Smooth muscle cell (in vitro differentiated cells): ENCODE results near the gene PCDHGA10. TPM values are rescaled to one million over a fixed set of nuclear protein-coding genes. Genes with fewer than 3 reads are reported as not detected.
"Not testable (repeated sequence)": the region's sequence is repeated elsewhere in the genome, so short reads cannot be mapped to it uniquely, and the experiment has no call there.

Experiments used
- DNase-seq: peaks from one replicate; lab custom pipeline; 2025; ENCODE audit not compliant: unreplicated experiment; lab: John Stamatoyannopoulos, UW
- H2AFZ ChIP-seq: fragments of 200-600 bp; sonication (generic); 2 replicates; pipeline ENCODE4 v1.6.0; 2016; ENCODE audit warnings: antibody characterized with exemption, low read depth, mild to moderate bottlenecking
- H3F3A ChIP-seq: fragments of 200-600 bp; sonication (generic); 2 replicates; pipeline ENCODE4 v1.6.0; 2017; ENCODE audit warnings: antibody characterized with exemption, low read depth
- H3K27ac ChIP-seq: fragments of 200-600 bp; sonication (generic); 2 replicates; pipeline ENCODE4 v1.5.1; 2016; ENCODE audit warnings: low read depth, mild to moderate bottlenecking
- H3K27me3 ChIP-seq: fragments of 200-600 bp; sonication (generic); 2 replicates; pipeline ENCODE4 v1.6.1; 2016; ENCODE audit warnings: low read depth, mild to moderate bottlenecking
- H3K36me3 ChIP-seq: fragments of 200-600 bp; sonication (generic); 2 replicates; pipeline ENCODE4 v1.5.1; 2016; ENCODE audit warnings: low read depth
- H3K4me1 ChIP-seq: fragments of 200-600 bp; sonication (generic); 2 replicates; pipeline ENCODE4 v1.5.1; 2016; ENCODE audit warnings: low read depth
- H3K4me2 ChIP-seq: fragments of 200-600 bp; sonication (generic); 2 replicates; pipeline ENCODE4 v1.6.0; 2016; ENCODE audit warnings: mild to moderate bottlenecking
- H3K4me3 ChIP-seq: fragments of 200-600 bp; sonication (generic); 2 replicates; pipeline ENCODE4 v1.5.1; 2016; ENCODE audit warnings: mild to moderate bottlenecking
- H3K79me2 ChIP-seq: fragments of 200-600 bp; sonication (generic); 2 replicates; pipeline ENCODE4 v1.6.0; 2016; ENCODE audit warnings: low read depth, mild to moderate bottlenecking
- H3K9ac ChIP-seq: fragments of 200-600 bp; sonication (generic); 2 replicates; pipeline ENCODE4 v1.6.0; 2016; ENCODE audit warnings: low read depth
- H3K9me3 ChIP-seq: fragments of 200-600 bp; sonication (generic); replicated peaks from 2 replicates; pipeline ENCODE4 v1.5.1; 2016; ENCODE audit warnings: low read depth
- H4K20me1 ChIP-seq: fragments of 200-600 bp; sonication (generic); 2 replicates; pipeline ENCODE4 v1.6.0; 2016; ENCODE audit warnings: low read depth
- WGBS: methylation state at CpG from one replicate; pipeline ENCODE4 v1.1.7; 2016; ENCODE audit warnings: low lambda C conversion rate; 5-methylcytosine and 5-hydroxymethylcytosine counted together
- polyA plus RNA-seq: library from polyadenylated mRNA; unstranded; fragments of >200 nt; fragmentation: Nextera tagmentation; extraction: Ambion mirVana; gene quantifications from 2 replicates; pipeline ENCODE4 v1.2.1, GENCODE V29; 2016
- total RNA-seq: library from RNA; depleted of rRNA; stranded (reverse); fragments of >200 nt; gene quantifications from 2 replicates; pipeline ENCODE4 v1.2.3, GENCODE V29; 2014
- TF ChIP-seq, protein P1 (sequence below): fragments of 200-600 bp; sonication (generic); IDR thresholded peaks from 2 replicates; pipeline ENCODE4 v1.5.1; 2017; ENCODE audit warnings: borderline replicate concordance, mild to moderate bottlenecking, antibody characterized with exemption; ENCODE audit not compliant: insufficient read depth, poor library complexity, severe bottlenecking

The PCDHGA10 gene
- total and polyA plus RNA-seq, 2 experiments from 2014 or later: 10.9 to 24.7 TPM

DNA sequence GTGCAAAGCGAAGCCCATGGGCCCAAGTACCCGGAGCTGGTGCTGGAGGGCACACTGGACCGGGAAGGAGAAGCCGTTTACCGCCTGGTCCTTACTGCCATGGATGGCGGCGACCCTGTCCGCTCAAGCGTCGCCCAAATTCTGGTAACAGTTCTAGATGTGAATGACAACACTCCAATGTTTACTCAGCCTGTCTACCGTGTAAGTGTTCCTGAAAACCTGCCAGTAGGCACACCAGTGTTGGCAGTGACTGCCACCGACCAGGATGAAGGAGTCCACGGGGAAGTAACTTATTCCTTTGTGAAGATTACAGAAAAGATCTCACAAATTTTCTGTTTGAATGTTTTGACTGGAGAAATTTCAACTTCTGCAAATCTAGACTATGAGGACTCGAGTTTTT is 38.2 kb upstream of the PCDHGA10 start:
- Histone ChIP-seq H3F3A (no peaks in the 10 kb centered on the region), H3K4me1 (no peaks in the 10 kb centered on the region), H3K9ac (no peak overlapping the region), H3K4me2 (no peak overlapping the region), H3K36me3 (no peaks in the 10 kb centered on the region), H3K4me3 (no peak overlapping the region), H3K79me2 (no peaks in the 10 kb centered on the region), H4K20me1 (no peaks in the 10 kb centered on the region), H3K9me3 (peaks cover 14% of the 10 kb centered on the region), H3K27ac (no peak overlapping the region), H3K27me3 (no peaks in the 10 kb centered on the region), H2AFZ (no peak overlapping the region)
- WGBS: 90% methylated on average over 14 of the region's 14 CpGs
- DNase-seq: no peak
- TF ChIP-seq, protein P1, sequence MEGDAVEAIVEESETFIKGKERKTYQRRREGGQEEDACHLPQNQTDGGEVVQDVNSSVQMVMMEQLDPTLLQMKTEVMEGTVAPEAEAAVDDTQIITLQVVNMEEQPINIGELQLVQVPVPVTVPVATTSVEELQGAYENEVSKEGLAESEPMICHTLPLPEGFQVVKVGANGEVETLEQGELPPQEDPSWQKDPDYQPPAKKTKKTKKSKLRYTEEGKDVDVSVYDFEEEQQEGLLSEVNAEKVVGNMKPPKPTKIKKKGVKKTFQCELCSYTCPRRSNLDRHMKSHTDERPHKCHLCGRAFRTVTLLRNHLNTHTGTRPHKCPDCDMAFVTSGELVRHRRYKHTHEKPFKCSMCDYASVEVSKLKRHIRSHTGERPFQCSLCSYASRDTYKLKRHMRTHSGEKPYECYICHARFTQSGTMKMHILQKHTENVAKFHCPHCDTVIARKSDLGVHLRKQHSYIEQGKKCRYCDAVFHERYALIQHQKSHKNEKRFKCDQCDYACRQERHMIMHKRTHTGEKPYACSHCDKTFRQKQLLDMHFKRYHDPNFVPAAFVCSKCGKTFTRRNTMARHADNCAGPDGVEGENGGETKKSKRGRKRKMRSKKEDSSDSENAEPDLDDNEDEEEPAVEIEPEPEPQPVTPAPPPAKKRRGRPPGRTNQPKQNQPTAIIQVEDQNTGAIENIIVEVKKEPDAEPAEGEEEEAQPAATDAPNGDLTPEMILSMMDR: no peak

DNA sequence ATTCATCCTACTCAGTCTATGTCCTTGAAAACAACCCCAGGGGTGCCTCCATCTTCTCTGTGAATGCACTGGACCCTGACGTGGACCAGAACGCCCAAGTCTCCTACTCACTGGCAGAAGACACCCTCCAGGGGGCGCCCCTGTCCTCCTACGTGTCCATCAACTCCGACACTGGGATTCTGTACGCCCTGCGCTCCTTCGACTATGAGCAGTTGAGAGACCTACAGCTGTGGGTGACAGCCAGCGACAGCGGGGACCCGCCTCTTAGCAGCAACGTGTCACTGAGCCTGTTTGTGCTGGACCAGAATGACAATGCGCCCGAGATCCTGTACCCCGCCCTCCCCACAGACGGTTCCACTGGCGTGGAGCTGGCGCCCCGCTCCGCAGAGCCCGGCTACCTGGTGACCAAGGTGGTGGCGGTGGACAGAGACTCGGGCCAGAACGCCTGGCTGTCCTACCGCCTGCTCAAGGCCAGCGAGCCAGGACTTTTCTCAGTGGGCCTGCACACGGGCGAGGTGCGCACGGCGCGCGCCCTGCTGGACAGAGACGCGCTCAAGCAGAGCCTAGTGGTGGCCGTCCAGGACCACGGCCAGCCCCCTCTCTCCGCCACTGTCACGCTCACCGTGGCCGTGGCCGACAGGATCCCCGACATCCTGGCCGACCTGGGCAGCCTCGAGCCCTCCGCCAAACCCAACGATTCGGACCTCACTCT is 37.2 kb upstream of the PCDHGA10 start:
- H2AFZ ChIP-seq, H3K27me3 ChIP-seq, H4K20me1 ChIP-seq, DNase-seq, H3K27ac ChIP-seq, H3K4me2 ChIP-seq, H3F3A ChIP-seq, H3K36me3 ChIP-seq, H3K79me2 ChIP-seq, H3K4me3 ChIP-seq, H3K9ac ChIP-seq, H3K4me1 ChIP-seq: not testable (repeated sequence)
- WGBS: 96% methylated on average over 35 of the region's 48 CpGs
- peaks cover 14% of the 10 kb centered on the region for H3K9me3 ChIP-seq

DNA sequence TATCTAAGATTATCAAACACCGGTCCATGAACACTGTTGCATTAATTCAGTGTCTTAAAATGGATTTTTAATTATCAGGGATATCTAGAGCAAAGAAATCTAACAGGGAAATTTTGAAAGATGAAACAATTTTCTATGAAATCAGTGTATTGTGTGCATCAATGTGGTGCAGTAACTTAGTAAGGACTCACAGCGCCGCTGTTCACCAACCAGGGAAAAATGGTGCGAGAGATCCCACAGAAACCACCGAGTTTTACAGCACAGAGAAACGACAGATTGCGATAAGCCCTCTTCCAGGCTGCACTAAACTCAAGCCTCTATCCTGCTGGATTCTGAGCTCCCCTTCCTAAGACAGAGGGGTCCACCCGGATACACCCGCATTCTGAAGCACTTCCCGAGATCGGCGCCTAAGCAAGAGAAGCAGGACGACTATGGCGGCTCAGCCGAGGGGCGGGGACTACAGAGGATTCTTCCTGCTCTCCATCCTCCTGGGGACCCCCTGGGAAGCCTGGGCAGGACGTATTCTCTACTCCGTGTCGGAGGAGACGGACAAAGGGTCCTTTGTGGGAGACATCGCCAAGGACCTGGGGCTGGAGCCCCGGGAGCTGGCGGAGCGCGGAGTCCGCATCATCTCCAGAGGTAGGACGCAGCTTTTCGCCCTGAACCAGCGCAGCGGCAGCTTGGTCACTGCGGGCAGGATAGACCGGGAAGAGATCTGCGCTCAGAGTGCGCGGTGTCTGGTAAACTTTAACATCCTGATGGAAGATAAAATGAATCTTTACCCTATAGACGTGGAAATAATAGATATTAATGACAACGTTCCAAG is 30.1 kb upstream of the PCDHGA10 start, which contains the start of gene PCDHGA7:
TSS of gene PCDHGA7 (plus strand) at position 274 of the 826 bp plus-strand sequence. CDS start at position 432, 158 bp downstream.
- Histone ChIP-seq H3F3A (no peaks in the 10 kb centered on the region), H3K27ac (no peak within 1 kb of the TSS), H3K4me3 (no peak within 1 kb of the TSS), H3K27me3 (no peaks in the 10 kb centered on the region), H3K79me2 (no peaks in the 10 kb centered on the region), H3K4me1 (no peaks in the 10 kb centered on the region), H3K4me2 (no peak within 1 kb of the TSS), H2AFZ (no peak within 1 kb of the TSS), H3K9ac (no peak within 1 kb of the TSS), H3K9me3 (no peaks in the 10 kb centered on the region), H3K36me3 (no peaks in the 10 kb centered on the region), H4K20me1 (no peaks in the 10 kb centered on the region)
- TF ChIP-seq, protein P1: no peak
- 95% methylated on average over 37 of the region's 37 CpGs for WGBS
- no peak for DNase-seq

DNA sequence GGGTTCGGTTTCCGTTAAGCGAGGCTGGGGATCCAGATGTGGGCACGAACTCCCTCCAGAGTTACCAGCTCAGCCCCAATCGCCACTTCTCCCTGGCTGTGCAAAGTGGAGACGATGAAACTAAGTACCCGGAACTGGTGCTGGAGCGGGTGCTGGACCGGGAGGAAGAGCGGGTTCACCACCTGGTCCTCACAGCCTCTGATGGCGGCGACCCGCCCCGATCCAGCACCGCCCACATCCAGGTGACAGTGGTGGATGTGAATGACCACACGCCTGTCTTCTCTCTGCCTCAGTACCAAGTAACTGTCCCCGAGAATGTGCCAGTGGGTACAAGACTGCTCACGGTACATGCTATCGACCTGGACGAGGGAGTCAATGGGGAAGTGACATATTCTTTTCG is 29.4 kb upstream of the PCDHGA10 start:
- no peak for DNase-seq
- Histone ChIP-seq H3K4me3 (no peak overlapping the region), H3K4me1 (no peaks in the 10 kb centered on the region), H2AFZ (no peak overlapping the region), H3K4me2 (no peak overlapping the region), H3K9ac (no peak overlapping the region), H3K27me3 (no peaks in the 10 kb centered on the region), H4K20me1 (no peaks in the 10 kb centered on the region), H3K36me3 (no peaks in the 10 kb centered on the region), H3K9me3 (peaks cover 2% of the 10 kb centered on the region), H3K79me2 (no peaks in the 10 kb centered on the region), H3K27ac (no peak overlapping the region), H3F3A (no peaks in the 10 kb centered on the region)
- TF ChIP-seq, protein P1: no peak
- WGBS: 95% methylated on average over 21 of the region's 21 CpGs
